Fibroblast of skin of left biceps (primary cell): ENCODE measurements around the gene SFRP5.

Experiments
- DNase-seq, 2 experiments: peaks; one replicate each; pipeline ENCODE4 v3.0.0-alpha.2; 2013; ENCODE audit warnings: low read depth in 2 of 2

SFRP5 gene

GRCh38 chr10:97736902-97737769 lies 34.7 kb downstream of the SFRP5 start, which contains the start of gene ZFYVE27:
TSS of gene ZFYVE27 (plus strand) at chr10:97737128. CDS start at chr10:97738478, 1,350 bp downstream.
- peak; percentile 76 to 85 for DNase-seq

- DNase-seq: no peak
These were observed 35.3 kb downstream of the SFRP5 start for GRCh38 chr10:97736403-97736901.

- DNase-seq: no peak
These were observed 37.8 kb downstream of the SFRP5 start for GRCh38 chr10:97734021-97734420.

GRCh38 chr10:97733256-97733655 lies 38.5 kb downstream of the SFRP5 start:
- DNase-seq: no peak

- DNase-seq: no peak
These were observed 39.8 kb downstream of the SFRP5 start for GRCh38 chr10:97732052-97732359.

- peak; percentile 36 to 37 for DNase-seq
These were observed 40.3 kb downstream of the SFRP5 start for GRCh38 chr10:97731346-97732051.

GRCh38 chr10:97729014-97729413 lies 42.8 kb downstream of the SFRP5 start:
- DNase-seq: no peak

- DNase-seq: peak; percentile 31 to 32
These were observed 45.1 kb downstream of the SFRP5 start for GRCh38 chr10:97726636-97727178.

- no peak for DNase-seq
These were observed 47.4 kb downstream of the SFRP5 start for GRCh38 chr10:97724341-97724941.

- no peak for DNase-seq
These were observed 48.8 kb downstream of the SFRP5 start for GRCh38 chr10:97723001-97723400.

GRCh38 chr10:97721871-97722780 lies 49.7 kb downstream of the SFRP5 start:
- no peak for DNase-seq

- no peak for DNase-seq
These were observed 52.2 kb downstream of the SFRP5 start for GRCh38 chr10:97719602-97720001.

- DNase-seq: no peak
These were observed 53.1 kb downstream of the SFRP5 start for GRCh38 chr10:97718659-97719142.

- no peak for DNase-seq
These were observed 53.6 kb downstream of the SFRP5 start for GRCh38 chr10:97718178-97718577.

GRCh38 chr10:97717627-97718026 lies 54.2 kb downstream of the SFRP5 start:
- DNase-seq: no peak
